HUES48 (cell line): ENCODE measurements around the gene FITM1.
"Not testable (repeated sequence)": the region's sequence is repeated elsewhere in the genome, so short reads cannot be mapped to it uniquely, and the experiment has no call there.

Source experiments
- H3K27ac ChIP-seq: one replicate; pipeline ENCODE4 v1.7.0; 2013; ENCODE audit warnings: low read depth, low read length, inconsistent platforms
- H3K27me3 ChIP-seq: 2 replicates; pipeline ENCODE4 v1.6.1; 2013; ENCODE audit warnings: mild to moderate bottlenecking, low read length; ENCODE audit not compliant: control insufficient read depth, insufficient read depth
- H3K36me3 ChIP-seq: 2 replicates; pipeline ENCODE4 v1.6.1; 2013; ENCODE audit warnings: low read length; ENCODE audit not compliant: control insufficient read depth, insufficient read depth
- H3K4me1 ChIP-seq: 2 replicates; pipeline ENCODE4 v1.6.1; 2013; ENCODE audit warnings: mild to moderate bottlenecking, low read length; ENCODE audit not compliant: control insufficient read depth, insufficient read depth
- H3K4me3 ChIP-seq: 2 replicates; pipeline ENCODE4 v1.5.1; 2013; ENCODE audit warnings: mild to moderate bottlenecking, low read depth, low read length
- H3K9ac ChIP-seq: 2 replicates; pipeline ENCODE4 v1.6.1; 2013; ENCODE audit warnings: mild to moderate bottlenecking, low read depth, low read length, moderate library complexity
- H3K9me3 ChIP-seq: 2 replicates; pipeline ENCODE4 v1.6.1; 2013; ENCODE audit warnings: low read length; ENCODE audit not compliant: control insufficient read depth, insufficient read depth

The FITM1 gene

GRCh38 chr14:24098927-24099813 lies 31.3 kb upstream of the FITM1 start:
- no peaks in the 10 kb centered on the region for H3K27me3 ChIP-seq

GRCh38 chr14:24100197-24100981 lies 30.1 kb upstream of the FITM1 start:
- Histone ChIP-seq H3K4me3 (no peak overlapping the region), H3K27ac (no peak overlapping the region), H3K9me3 (no peaks in the 10 kb centered on the region; the same call in 1 of the 2 replicates), H3K36me3 (peaks cover 60% of the 10 kb centered on the region), H3K27me3 (no peaks in the 10 kb centered on the region), H3K9ac (no peak overlapping the region), H3K4me1 (peaks cover 5% of the 10 kb centered on the region)

More at GRCh38 chr14:24098927-24099813, 31.3 kb upstream of the FITM1 start:
- Histone ChIP-seq H3K9ac (no peak overlapping the region), H3K4me1 (peaks cover 10% of the 10 kb centered on the region), H3K9me3 (no peaks in the 10 kb centered on the region; the same call in 1 of the 2 replicates), H3K4me3 (no peak overlapping the region), H3K36me3 (peaks cover 60% of the 10 kb centered on the region), H3K27ac (no peak overlapping the region)

GRCh38 chr14:24100982-24101494 lies 29.4 kb upstream of the FITM1 start:
- no peak overlapping the region for H3K9ac ChIP-seq
- no peak overlapping the region for H3K4me3 ChIP-seq
- peaks cover 60% of the 10 kb centered on the region for H3K36me3 ChIP-seq
- H3K4me1 ChIP-seq = no peaks in the 10 kb centered on the region
- no peak overlapping the region for H3K27ac ChIP-seq
- H3K9me3 ChIP-seq = no peaks in the 10 kb centered on the region; the same call in 1 of the 2 replicates
- H3K27me3 ChIP-seq = no peaks in the 10 kb centered on the region

GRCh38 chr14:24102357-24103048 lies 28.0 kb upstream of the FITM1 start:
- H3K27ac ChIP-seq = no peak overlapping the region
- no peak overlapping the region for H3K9ac ChIP-seq
- H3K9me3 ChIP-seq = no peaks in the 10 kb centered on the region; the same call in 1 of the 2 replicates
- H3K4me1 ChIP-seq = no peaks in the 10 kb centered on the region
- H3K27me3 ChIP-seq = no peaks in the 10 kb centered on the region
- H3K4me3 ChIP-seq = no peak overlapping the region
- peaks cover 60% of the 10 kb centered on the region for H3K36me3 ChIP-seq

GRCh38 chr14:24103451-24103850 lies 27.0 kb upstream of the FITM1 start:
- H3K27me3 ChIP-seq = no peaks in the 10 kb centered on the region
- no peak overlapping the region for H3K9ac ChIP-seq
- H3K36me3 ChIP-seq = peaks cover 51% of the 10 kb centered on the region
- H3K4me1 ChIP-seq = no peaks in the 10 kb centered on the region
- H3K27ac ChIP-seq = no peak overlapping the region
- no peaks in the 10 kb centered on the region; the same call in 1 of the 2 replicates for H3K9me3 ChIP-seq
- no peak overlapping the region for H3K4me3 ChIP-seq

- peaks cover 29% of the 10 kb centered on the region for H3K36me3 ChIP-seq
- H3K27ac ChIP-seq, H3K4me3 ChIP-seq, H3K9me3 ChIP-seq, H3K4me1 ChIP-seq, H3K27me3 ChIP-seq, H3K9ac ChIP-seq: not testable (repeated sequence)
Observed at GRCh38 chr14:24105609-24106239, 24.7 kb upstream of the FITM1 start.

- H3K9ac ChIP-seq = no peak overlapping the region
Observed at GRCh38 chr14:24106672-24107271, 23.7 kb upstream of the FITM1 start.

GRCh38 chr14:24108336-24108874 lies 22.1 kb upstream of the FITM1 start:
- Histone ChIP-seq H3K27ac (no peak overlapping the region), H3K9ac (no peak overlapping the region), H3K4me3 (no peak overlapping the region)

More at GRCh38 chr14:24106672-24107271, 23.7 kb upstream of the FITM1 start:
- Histone ChIP-seq H3K9me3 (no peaks in the 10 kb centered on the region; the same call in 1 of the 2 replicates), H3K36me3 (peaks cover 21% of the 10 kb centered on the region), H3K27ac (no peak overlapping the region), H3K4me1 (no peaks in the 10 kb centered on the region), H3K4me3 (no peak overlapping the region), H3K27me3 (no peaks in the 10 kb centered on the region)

GRCh38 chr14:24110060-24110459 lies 20.4 kb upstream of the FITM1 start:
- Histone ChIP-seq H3K9me3 (no peaks in the 10 kb centered on the region), H3K27ac (no peak overlapping the region), H3K27me3 (no peaks in the 10 kb centered on the region), H3K4me3 (no peak overlapping the region), H3K4me1 (no peaks in the 10 kb centered on the region), H3K9ac (no peak overlapping the region), H3K36me3 (no peaks in the 10 kb centered on the region)

More at GRCh38 chr14:24108336-24108874, 22.1 kb upstream of the FITM1 start:
- Histone ChIP-seq H3K36me3 (peaks cover 8% of the 10 kb centered on the region), H3K4me1 (no peaks in the 10 kb centered on the region), H3K27me3 (no peaks in the 10 kb centered on the region), H3K9me3 (no peaks in the 10 kb centered on the region; the same call in 1 of the 2 replicates)
